ENCODE results near the gene SCN9A. TPM values are rescaled to one million over a fixed set of nuclear protein-coding genes. Genes with fewer than 3 reads are reported as not detected.

The SCN9A gene
- total RNA-seq, 4 donors from 2014 or later, result 2.3 to 6.7 (median 5.1) TPM

DNA sequence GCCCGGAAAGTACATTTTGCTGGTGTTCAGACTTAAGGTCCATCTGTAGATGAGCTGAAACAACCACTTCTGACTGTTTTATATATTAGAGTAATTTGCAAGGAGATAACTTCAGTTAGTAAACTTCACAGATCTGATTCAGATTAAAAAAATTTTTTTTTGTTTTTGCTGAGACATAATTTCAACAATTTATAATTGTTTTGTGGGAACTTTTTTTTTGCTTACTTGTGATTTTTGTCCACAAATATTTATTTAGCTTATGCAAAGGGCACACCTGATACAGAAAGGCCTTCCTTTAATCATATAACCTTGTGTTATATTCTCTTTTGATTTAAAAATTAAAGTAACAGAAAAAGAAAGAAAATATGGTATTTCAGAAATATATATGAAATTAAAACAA lies 9.6 kb upstream of the SCN9A start:
- no peaks in the 10 kb centered on the region for H3K4me1 ChIP-seq
- WGBS, 2 donors, result 100% methylated on average over 1 of the region's 1 CpG
- no peaks in the 10 kb centered on the region for H3K36me3 ChIP-seq
- H3K27ac ChIP-seq, result no peak overlapping the region
- H3K27me3 ChIP-seq, result no peaks in the 10 kb centered on the region
- no peak for DNase-seq
- no peaks in the 10 kb centered on the region for H3K9me3 ChIP-seq
- intact Hi-C loops (cut with DNase I), result no loop called here
- no peak overlapping the region for H3K4me3 ChIP-seq (replicated peaks in 1 of 3)
- TF ChIP-seq, protein P1, sequence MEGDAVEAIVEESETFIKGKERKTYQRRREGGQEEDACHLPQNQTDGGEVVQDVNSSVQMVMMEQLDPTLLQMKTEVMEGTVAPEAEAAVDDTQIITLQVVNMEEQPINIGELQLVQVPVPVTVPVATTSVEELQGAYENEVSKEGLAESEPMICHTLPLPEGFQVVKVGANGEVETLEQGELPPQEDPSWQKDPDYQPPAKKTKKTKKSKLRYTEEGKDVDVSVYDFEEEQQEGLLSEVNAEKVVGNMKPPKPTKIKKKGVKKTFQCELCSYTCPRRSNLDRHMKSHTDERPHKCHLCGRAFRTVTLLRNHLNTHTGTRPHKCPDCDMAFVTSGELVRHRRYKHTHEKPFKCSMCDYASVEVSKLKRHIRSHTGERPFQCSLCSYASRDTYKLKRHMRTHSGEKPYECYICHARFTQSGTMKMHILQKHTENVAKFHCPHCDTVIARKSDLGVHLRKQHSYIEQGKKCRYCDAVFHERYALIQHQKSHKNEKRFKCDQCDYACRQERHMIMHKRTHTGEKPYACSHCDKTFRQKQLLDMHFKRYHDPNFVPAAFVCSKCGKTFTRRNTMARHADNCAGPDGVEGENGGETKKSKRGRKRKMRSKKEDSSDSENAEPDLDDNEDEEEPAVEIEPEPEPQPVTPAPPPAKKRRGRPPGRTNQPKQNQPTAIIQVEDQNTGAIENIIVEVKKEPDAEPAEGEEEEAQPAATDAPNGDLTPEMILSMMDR (IDR thresholded peaks at IDR 0.05), result no peak
- no peak for TF ChIP-seq POLR2A (IDR thresholded peaks at IDR 0.05)

DNA sequence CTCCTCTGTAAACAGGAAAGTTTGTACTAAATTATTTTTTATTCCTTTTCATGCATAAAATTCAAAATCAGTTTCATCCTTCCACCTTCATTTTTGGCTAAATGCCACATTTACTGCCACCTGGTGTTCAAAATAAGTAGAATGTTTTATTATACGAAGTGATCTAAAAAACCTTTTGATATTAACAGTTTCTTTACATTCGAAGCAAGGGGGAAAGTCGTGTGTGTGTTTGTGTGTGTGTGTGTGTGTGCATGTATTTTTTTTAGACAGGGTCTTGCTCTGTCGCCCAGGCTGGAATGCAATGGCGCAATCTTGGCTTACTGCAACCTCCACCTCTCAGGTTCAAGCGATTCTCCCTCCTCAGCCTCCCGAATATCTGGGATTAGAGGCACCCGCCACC lies 9.0 kb upstream of the SCN9A start:
- no peak for DNase-seq
- WGBS, 2 donors, result 65 to 71% methylated on average over 8 of the region's 8 CpGs
- no peaks in the 10 kb centered on the region for H3K36me3 ChIP-seq
- H3K4me1 ChIP-seq, result no peaks in the 10 kb centered on the region
- H3K9me3 ChIP-seq, result no peaks in the 10 kb centered on the region
- H3K4me3 ChIP-seq (replicated peaks in 1 of 3), result no peak overlapping the region
- H3K27ac ChIP-seq, result no peak overlapping the region
- H3K27me3 ChIP-seq, result no peaks in the 10 kb centered on the region
- TF ChIP-seq, protein P1 (IDR thresholded peaks at IDR 0.05), result peak in 5 of 6 experiments; percentile 12 to 58 (median 51)
- TF ChIP-seq POLR2A (IDR thresholded peaks at IDR 0.05), result no peak
- intact Hi-C loops (cut with DNase I), result no loop called here

DNA sequence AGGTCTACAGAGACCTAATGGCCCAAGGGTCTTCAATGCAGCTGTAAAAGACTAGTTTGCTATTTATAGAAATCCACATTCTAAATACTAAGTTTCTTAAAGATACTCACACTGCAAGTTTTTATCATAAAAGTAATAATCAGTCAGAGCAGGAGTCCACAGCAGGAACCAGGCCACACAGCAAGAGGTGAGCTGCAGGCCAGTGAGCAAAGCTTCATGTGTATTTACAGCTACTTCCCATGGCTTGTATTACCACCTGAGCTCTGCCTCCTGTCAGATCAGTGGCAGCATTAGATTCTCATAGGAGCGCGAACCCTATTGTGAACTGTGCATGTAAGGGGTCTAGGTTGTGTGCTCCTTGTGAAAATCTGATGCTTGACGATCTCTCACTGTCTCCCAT lies 6.7 kb upstream of the SCN9A start:
- 90 to 97% methylated on average over 3 of the region's 3 CpGs for WGBS, 2 donors
- no peaks in the 10 kb centered on the region for H3K36me3 ChIP-seq
- no peak for DNase-seq

DNA sequence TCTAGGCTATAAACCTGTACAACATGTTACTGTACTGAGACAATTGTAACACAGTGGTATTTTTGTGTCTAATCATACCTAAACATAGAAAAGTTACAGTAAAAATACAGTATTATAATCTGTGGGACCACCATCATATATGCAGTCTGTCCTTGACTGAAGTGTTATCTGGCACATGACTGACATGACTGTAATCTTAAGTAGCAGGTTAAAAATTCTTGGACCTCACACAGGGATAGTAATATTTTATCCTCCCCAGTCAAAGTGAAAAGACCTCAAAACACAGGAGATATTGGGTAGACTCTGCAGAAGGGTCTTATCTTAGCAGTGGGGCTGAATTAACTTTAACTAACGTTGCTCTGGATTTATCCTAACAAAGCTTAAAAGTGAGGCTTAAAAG lies 4.9 kb upstream of the SCN9A start:
- no peaks in the 10 kb centered on the region for H3K36me3 ChIP-seq
- DNase-seq, result no peak
- 46 to 67% methylated on average over 1 of the region's 1 CpG for WGBS, 2 donors
- peaks cover 0 to under 1% of the 10 kb centered on the region in 2 donors for H3K4me1 ChIP-seq
- H3K27me3 ChIP-seq, result no peaks in the 10 kb centered on the region
- H3K9me3 ChIP-seq, result no peaks in the 10 kb centered on the region
- no peak overlapping the region for H3K27ac ChIP-seq
- no peak overlapping the region for H3K4me3 ChIP-seq (replicated peaks in 1 of 3)
- intact Hi-C loops (cut with DNase I), result no loop called here
- TF ChIP-seq, protein P1 (IDR thresholded peaks at IDR 0.05), result no peak
- no peak for TF ChIP-seq POLR2A (IDR thresholded peaks at IDR 0.05)

More for the DNA sequence above, 6.7 kb upstream of the SCN9A start:
- no peak overlapping the region for H3K27ac ChIP-seq
- intact Hi-C loops (cut with DNase I), result no loop called here
- TF ChIP-seq, protein P1 (IDR thresholded peaks at IDR 0.05), result no peak
- no peak for TF ChIP-seq POLR2A (IDR thresholded peaks at IDR 0.05)
- H3K4me3 ChIP-seq (replicated peaks in 1 of 3), result no peak overlapping the region
- no peaks in the 10 kb centered on the region for H3K27me3 ChIP-seq
- no peaks in the 10 kb centered on the region for H3K9me3 ChIP-seq
- H3K4me1 ChIP-seq, result no peaks in the 10 kb centered on the region

DNA sequence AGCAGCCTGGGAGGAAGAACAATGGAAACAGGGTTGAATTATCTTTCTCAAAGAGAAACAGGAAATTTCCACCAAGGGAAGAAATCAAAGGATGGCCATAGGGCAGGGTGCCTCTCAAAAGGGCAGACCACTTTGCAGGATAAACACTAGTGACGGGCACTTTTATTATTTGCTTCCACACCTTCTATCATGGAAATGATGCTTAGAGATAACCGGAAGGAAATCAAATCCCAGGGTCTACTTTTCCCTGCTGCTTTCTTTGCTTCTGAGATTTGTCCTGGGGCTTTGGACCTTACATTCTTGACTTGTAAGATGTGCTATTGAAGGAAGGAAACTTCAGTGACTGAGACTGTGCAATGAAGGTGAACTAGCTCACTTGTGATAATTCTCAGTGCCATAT lies 1.1 kb upstream of the SCN9A start:
- TF ChIP-seq, protein P1 (IDR thresholded peaks at IDR 0.05), result no peak
- TF ChIP-seq POLR2A (IDR thresholded peaks at IDR 0.05), result no peak
- no peak overlapping the region for H3K27ac ChIP-seq
- H3K4me3 ChIP-seq (replicated peaks in 1 of 3), result no peak overlapping the region
- no peaks in the 10 kb centered on the region for H3K27me3 ChIP-seq
- DNase-seq, result no peak
- WGBS, 2 donors, result 36 to 46% methylated on average over 2 of the region's 2 CpGs
- no peaks in the 10 kb centered on the region for H3K36me3 ChIP-seq
- no peaks in the 10 kb centered on the region for H3K9me3 ChIP-seq
- H3K4me1 ChIP-seq, result peaks cover 0 to 10% of the 10 kb centered on the region in 2 donors
- intact Hi-C loops (cut with DNase I), result no loop called here
